Cardiac atrium fibroblast (primary cell): ENCODE results near the gene MGAT5. TPM values are rescaled to one million over a fixed set of nuclear protein-coding genes. Genes with fewer than 3 reads are reported as not detected.

Experiments used
- total RNA-seq: library from RNA; depleted of rRNA; stranded (reverse); fragments of >200 nt; gene quantifications from 2 replicates; pipeline ENCODE4 v1.2.3, GENCODE V29; 2015

The MGAT5 gene
- total RNA-seq = 25.8 and 62.7 TPM in 2 replicates

DNA sequence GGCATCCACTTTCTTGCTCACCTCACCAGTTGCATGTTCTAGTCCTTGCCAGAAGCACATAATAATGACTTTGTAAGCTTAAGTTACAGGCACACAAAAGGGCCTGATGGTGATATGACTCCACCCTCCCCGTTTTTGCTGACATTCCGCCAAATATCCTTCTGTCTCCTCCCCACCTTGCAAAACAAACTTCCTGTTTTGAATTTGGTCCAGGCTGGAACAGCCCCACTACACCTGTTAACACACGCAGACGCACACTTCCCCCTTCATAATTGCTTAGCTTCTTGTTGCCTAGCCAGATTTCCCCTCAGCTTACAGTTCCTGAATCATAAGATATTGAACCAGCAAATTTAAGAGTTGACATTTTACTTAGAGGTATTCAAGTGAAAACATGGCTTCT, at the start of gene MGAT5:
Gene MGAT5 (plus strand): TSS at position 269 of the 400 bp plus-strand sequence. CDS start 332 bp downstream, outside the sequence.

